Osteoblast (primary cell): ENCODE measurements around the gene GAPVD1. TPM values are rescaled to one million over a fixed set of nuclear protein-coding genes. Genes with fewer than 3 reads are reported as not detected.
"Not testable (repeated sequence)": the region's sequence is repeated elsewhere in the genome, so short reads cannot be mapped to it uniquely, and the experiment has no call there.

Source experiments
- DNase-seq: peaks from one replicate; pipeline ENCODE4 v3.0.0; 2011; ENCODE audit warnings: low spot score, mixed read lengths; ENCODE audit not compliant: insufficient read length; ENCODE audit errors: missing footprints
- H2AFZ ChIP-seq: 2 replicates; pipeline ENCODE4 v1.6.0; 2011; ENCODE audit warnings: mild to moderate bottlenecking, low read length
- H3K27ac ChIP-seq: 2 replicates; pipeline ENCODE4 v1.5.1; 2011; ENCODE audit warnings: mild to moderate bottlenecking, low read depth, low read length, moderate library complexity
- H3K27me3 ChIP-seq: 2 replicates; pipeline ENCODE4 v1.6.0; 2012; ENCODE audit warnings: mild to moderate bottlenecking, control low read depth, inconsistent platforms, low read length, moderate library complexity; ENCODE audit not compliant: insufficient read depth
- H3K36me3 ChIP-seq: 2 replicates; pipeline ENCODE4 v1.5.1; 2011; ENCODE audit warnings: mild to moderate bottlenecking, low read length, control low read depth, moderate library complexity; ENCODE audit not compliant: insufficient read depth
- H3K4me1 ChIP-seq: 2 replicates; pipeline ENCODE4 v1.5.1; 2011; ENCODE audit warnings: mild to moderate bottlenecking, low read length, control low read depth, moderate library complexity; ENCODE audit not compliant: insufficient read depth
- H3K4me2 ChIP-seq: 2 replicates; pipeline ENCODE4 v1.6.0; 2011; ENCODE audit warnings: mild to moderate bottlenecking, low read length; ENCODE audit not compliant: insufficient read depth
- H3K4me3 ChIP-seq: fragments of 200-600 bp; sonication (generic); 3 replicates; pipeline ENCODE4 v1.5.1; 2012; ENCODE audit warnings: mild to moderate bottlenecking, low read length, inconsistent platforms; ENCODE audit not compliant: insufficient read depth
- H3K79me2 ChIP-seq: 2 replicates; pipeline ENCODE4 v1.6.0; 2012; ENCODE audit warnings: mild to moderate bottlenecking, low read length, control low read depth, inconsistent platforms; ENCODE audit not compliant: insufficient read depth
- H3K9me3 ChIP-seq: 2 replicates; pipeline ENCODE4 v1.5.1; 2011; ENCODE audit warnings: low read depth, low read length, control low read depth
- H4K20me1 ChIP-seq: 2 replicates; pipeline ENCODE4 v1.6.0; 2012; ENCODE audit warnings: mild to moderate bottlenecking, low read length, control low read depth; ENCODE audit not compliant: insufficient read depth
- total RNA-seq: library from RNA; depleted of rRNA; stranded (reverse); fragments of >200 nt; gene quantifications from 2 replicates; pipeline ENCODE4 v1.2.3, GENCODE V29; 2012
- TF ChIP-seq, protein P1 (sequence below): IDR thresholded peaks from 2 replicates; pipeline ENCODE4 v1.5.1; 2011; ENCODE audit warnings: mild to moderate bottlenecking, low read depth, low read length, moderate library complexity; ENCODE audit errors: extremely low read depth

GAPVD1 gene
- total RNA-seq, 1 donor, result 80.3 TPM

DNA sequence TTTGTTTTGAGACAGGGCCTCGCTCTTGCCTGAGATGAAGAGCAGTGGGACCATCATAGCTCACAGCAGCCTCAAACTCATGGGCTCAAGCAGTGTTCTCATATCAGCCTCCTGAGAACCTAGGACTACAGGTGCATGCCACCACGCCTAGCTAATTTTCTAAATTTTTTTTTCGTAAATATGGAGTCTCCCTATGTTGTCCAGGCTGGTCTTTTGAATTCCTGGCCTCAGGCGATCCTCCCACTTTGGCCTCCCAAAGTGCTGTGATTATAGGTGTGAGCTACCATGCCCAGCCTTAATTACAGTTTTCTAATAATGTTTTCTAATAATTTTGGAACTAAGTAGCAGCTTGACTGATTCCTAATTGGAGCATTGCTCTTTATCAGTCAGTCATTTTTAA, 15.1 kb downstream of the GAPVD1 start:
- H3K4me2 ChIP-seq, result no peak overlapping the region
- H3K4me1 ChIP-seq, result peaks cover 10% of the 10 kb centered on the region
- no peak overlapping the region for H3K4me3 ChIP-seq
- no peak overlapping the region for H3K27ac ChIP-seq
- H3K36me3 ChIP-seq, result no peaks in the 10 kb centered on the region
- DNase-seq, result no peak
- peaks cover 33% of the 10 kb centered on the region for H4K20me1 ChIP-seq
- peaks cover 90% of the 10 kb centered on the region for H3K79me2 ChIP-seq
- no peaks in the 10 kb centered on the region for H3K9me3 ChIP-seq
- TF ChIP-seq, protein P1, sequence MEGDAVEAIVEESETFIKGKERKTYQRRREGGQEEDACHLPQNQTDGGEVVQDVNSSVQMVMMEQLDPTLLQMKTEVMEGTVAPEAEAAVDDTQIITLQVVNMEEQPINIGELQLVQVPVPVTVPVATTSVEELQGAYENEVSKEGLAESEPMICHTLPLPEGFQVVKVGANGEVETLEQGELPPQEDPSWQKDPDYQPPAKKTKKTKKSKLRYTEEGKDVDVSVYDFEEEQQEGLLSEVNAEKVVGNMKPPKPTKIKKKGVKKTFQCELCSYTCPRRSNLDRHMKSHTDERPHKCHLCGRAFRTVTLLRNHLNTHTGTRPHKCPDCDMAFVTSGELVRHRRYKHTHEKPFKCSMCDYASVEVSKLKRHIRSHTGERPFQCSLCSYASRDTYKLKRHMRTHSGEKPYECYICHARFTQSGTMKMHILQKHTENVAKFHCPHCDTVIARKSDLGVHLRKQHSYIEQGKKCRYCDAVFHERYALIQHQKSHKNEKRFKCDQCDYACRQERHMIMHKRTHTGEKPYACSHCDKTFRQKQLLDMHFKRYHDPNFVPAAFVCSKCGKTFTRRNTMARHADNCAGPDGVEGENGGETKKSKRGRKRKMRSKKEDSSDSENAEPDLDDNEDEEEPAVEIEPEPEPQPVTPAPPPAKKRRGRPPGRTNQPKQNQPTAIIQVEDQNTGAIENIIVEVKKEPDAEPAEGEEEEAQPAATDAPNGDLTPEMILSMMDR, result no peak
- no peak overlapping the region for H2AFZ ChIP-seq
- H3K27me3 ChIP-seq, result no peaks in the 10 kb centered on the region

DNA sequence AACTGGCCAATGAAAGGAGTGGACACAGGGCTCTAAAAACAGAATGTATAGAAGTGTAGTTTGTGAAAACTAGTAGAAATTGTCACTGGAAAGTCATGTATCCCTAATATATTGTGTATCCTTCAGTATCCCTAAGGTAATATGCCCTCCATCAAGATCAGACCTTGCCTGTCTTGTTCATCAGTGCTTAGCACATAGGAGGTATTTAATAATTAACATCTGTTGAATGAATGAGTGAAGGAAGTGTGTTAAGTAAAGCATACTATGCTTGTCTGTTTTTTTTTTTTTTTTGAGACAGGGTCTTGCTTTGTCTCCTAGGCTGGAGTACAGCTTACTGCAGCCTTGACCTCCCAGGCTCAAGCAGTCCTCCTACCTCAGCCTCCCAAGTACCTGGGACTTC, 15.8 kb downstream of the GAPVD1 start:
- peaks cover 36% of the 10 kb centered on the region for H4K20me1 ChIP-seq
- TF ChIP-seq, protein P1, result no peak

DNA sequence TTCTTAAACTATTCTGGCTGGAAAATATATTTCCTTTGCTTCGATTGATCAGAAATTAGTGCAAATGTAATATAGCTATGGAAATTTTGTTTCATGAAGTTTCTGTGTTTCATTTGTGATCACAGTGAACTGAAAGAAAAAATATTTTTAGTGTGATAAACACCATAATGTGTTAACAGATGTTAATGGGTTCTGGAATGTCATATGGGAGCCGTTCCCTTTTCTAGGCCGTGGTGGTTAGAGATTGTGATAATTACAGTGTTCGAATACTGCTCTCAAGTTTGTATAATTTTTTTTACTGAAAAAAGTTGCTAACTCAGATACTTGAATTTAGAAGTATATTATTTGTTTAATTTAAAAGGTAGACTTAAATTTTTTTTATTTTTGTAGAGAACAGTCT, 19.3 kb downstream of the GAPVD1 start:
- DNase-seq, result no peak
- Histone ChIP-seq H3K79me2 (peaks cover 91% of the 10 kb centered on the region), H2AFZ (no peak overlapping the region), H3K27me3 (no peaks in the 10 kb centered on the region), H3K9me3 (no peaks in the 10 kb centered on the region), H3K4me1 (no peaks in the 10 kb centered on the region), H3K4me3 (no peak overlapping the region), H3K4me2 (no peak overlapping the region), H3K27ac (no peak overlapping the region), H3K36me3 (no peaks in the 10 kb centered on the region), H4K20me1 (peaks cover 28% of the 10 kb centered on the region)
- TF ChIP-seq, protein P1, result no peak

More for the DNA sequence above, 15.8 kb downstream of the GAPVD1 start:
- no peak overlapping the region for H3K4me2 ChIP-seq
- H3K4me1 ChIP-seq, result peaks cover 7% of the 10 kb centered on the region
- no peaks in the 10 kb centered on the region for H3K27me3 ChIP-seq
- H3K79me2 ChIP-seq, result peaks cover 90% of the 10 kb centered on the region
- no peaks in the 10 kb centered on the region for H3K9me3 ChIP-seq
- DNase-seq, result no peak
- no peak overlapping the region for H2AFZ ChIP-seq
- H3K4me3 ChIP-seq, result no peak overlapping the region
- H3K36me3 ChIP-seq, result no peaks in the 10 kb centered on the region
- no peak overlapping the region for H3K27ac ChIP-seq

DNA sequence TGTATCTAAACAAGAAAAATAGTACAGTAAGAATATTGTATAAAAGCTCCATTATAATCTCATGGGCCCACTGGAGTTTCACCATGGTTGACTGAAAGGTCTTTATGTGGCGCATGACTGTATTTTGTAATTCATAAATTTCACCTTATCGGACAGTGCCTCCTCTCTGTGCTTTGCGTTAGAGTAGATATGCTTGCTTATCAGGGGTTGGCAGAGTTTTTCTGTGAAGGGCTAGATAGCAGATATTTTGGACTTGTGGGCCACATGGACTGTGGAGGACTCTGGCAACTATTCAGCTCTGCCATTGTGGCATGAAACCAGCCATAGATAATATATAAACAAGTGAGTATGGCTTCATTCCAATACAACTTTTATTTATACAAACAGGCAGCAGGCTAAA, 23.2 kb downstream of the GAPVD1 start:
- no peak for DNase-seq
- no peak overlapping the region for H2AFZ ChIP-seq
- H3K79me2 ChIP-seq, result peaks cover 89% of the 10 kb centered on the region
- peaks cover 5% of the 10 kb centered on the region for H3K36me3 ChIP-seq
- peaks cover 30% of the 10 kb centered on the region for H4K20me1 ChIP-seq
- H3K4me2 ChIP-seq, result no peak overlapping the region
- H3K27me3 ChIP-seq, result no peaks in the 10 kb centered on the region
- H3K9me3 ChIP-seq, result no peaks in the 10 kb centered on the region
- no peaks in the 10 kb centered on the region for H3K4me1 ChIP-seq
- H3K4me3 ChIP-seq, result no peak overlapping the region
- TF ChIP-seq, protein P1, result no peak
- no peak overlapping the region for H3K27ac ChIP-seq

DNA sequence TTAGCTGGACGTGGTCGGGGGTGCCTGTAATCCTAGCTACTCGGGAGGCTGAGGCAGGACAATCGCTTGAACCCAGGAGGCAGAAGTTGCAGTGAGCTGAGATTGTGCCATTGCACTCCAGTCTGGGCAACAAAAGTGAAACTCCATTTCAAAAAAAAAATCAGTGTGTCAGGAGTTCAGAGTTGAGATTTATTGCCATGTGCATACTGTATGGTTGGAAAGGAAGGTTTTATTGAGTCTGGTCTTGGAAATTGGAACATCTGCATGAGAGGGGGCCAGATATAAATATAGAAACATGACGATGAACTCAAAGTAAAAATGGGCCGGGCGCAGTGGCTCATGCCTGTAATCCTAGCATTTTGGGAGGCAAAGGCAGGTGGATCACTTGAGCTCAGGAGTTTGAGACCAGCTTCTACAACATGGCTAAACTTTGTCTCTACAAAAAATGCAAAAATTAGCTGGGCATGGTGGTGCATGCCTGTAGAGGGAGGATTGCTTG, 25.4 kb downstream of the GAPVD1 start:
- peaks cover 44% of the 10 kb centered on the region for H4K20me1 ChIP-seq
- not testable (repeated sequence) for H3K4me1 ChIP-seq, H3K36me3 ChIP-seq, H3K27me3 ChIP-seq, H3K9me3 ChIP-seq, H3K4me3 ChIP-seq, H3K4me2 ChIP-seq, DNase-seq, H2AFZ ChIP-seq, H3K27ac ChIP-seq
- peaks cover 92% of the 10 kb centered on the region for H3K79me2 ChIP-seq
